ENCODE results near the gene RANBP3. TPM values are rescaled to one million over a fixed set of nuclear protein-coding genes. Genes with fewer than 3 reads are reported as not detected.

RANBP3 gene
- total RNA-seq, 2 experiments from 2014 or later, result 82.2 to 93.6 TPM

Other genes with a start within 250 kb of the RANBP3 start
- 1 to 10 TPM; 5.7 to 6.0 TPM for gene PRR22, start 193.4 kb downstream of the RANBP3 start, total RNA-seq
- gene DUS3L, start 187.0 kb downstream of the RANBP3 start, total RNA-seq, result 10 to 100 TPM; 56.6 to 66.3 TPM
- not detected for gene NRTN, start 173.1 kb downstream of the RANBP3 start, total RNA-seq
- under 1 TPM; 0.16 to 0.18 TPM for gene FUT6, start 138.4 kb downstream of the RANBP3 start, total RNA-seq
- gene FUT3, start 126.7 kb downstream of the RANBP3 start, total RNA-seq, result not detected
- gene FUT5, start 107.6 kb downstream of the RANBP3 start, total RNA-seq, result not detected
- gene NDUFA11, start 74.3 kb downstream of the RANBP3 start, total RNA-seq, result 100 to 1,000 TPM; 225 to 228 TPM
- gene VMAC, start 73.3 kb downstream of the RANBP3 start, total RNA-seq, result 1 to 10 TPM; 6.2 to 6.8 TPM
- gene CAPS, start 63.9 kb downstream of the RANBP3 start, total RNA-seq, result 10 to 100 TPM; 11.4 to 12.0 TPM
- gene RFX2, start 132.4 kb upstream of the RANBP3 start, total RNA-seq, result 10 to 100 TPM; 12.3 to 13.8 TPM
- not detected for gene ACSBG2, start 157.5 kb upstream of the RANBP3 start, total RNA-seq